Caco-2 (cell line): ENCODE results near the gene SYT8. TPM values are rescaled to one million over a fixed set of nuclear protein-coding genes. Genes with fewer than 3 reads are reported as not detected.

ENCODE experiments used
- BruUV-seq: library from RNA; stranded (reverse); fragments of 400-500 nt; replicated peaks from 2 replicates; lab custom pipeline; 2021; lab: Mats Ljungman, UMichigan
- CTCF ChIA-PET: fragments of 300-600 bp; sonication (Branson Sonifier 250); formaldehyde crosslinking; loops from one replicate; lab custom pipeline; 2022; ENCODE audit warnings: antibody characterized with exemption; lab: Charles Lee
- POLR2A ChIA-PET: fragments of 300-600 bp; sonication (Branson Sonifier 250); formaldehyde crosslinking; loops from one replicate; lab custom pipeline; 2022; ENCODE audit warnings: antibody characterized with exemption; lab: Charles Lee
- DNase-seq, 2 experiments: peaks; one replicate each; pipeline versions ENCODE4 v3.0.0 to v3.0.0-alpha.2; 2020 to 2022
- H3K27me3 ChIP-seq: replicated peaks from 2 replicates; pipeline ENCODE4 v1.6.0; 2011; ENCODE audit warnings: low read length; ENCODE audit not compliant: control insufficient read depth, insufficient read depth
- H3K36me3 ChIP-seq: 2 replicates; pipeline ENCODE4 v1.5.1; 2011; ENCODE audit warnings: low read length; ENCODE audit not compliant: control insufficient read depth, insufficient read depth
- H3K4me1 ChIP-seq: fragments of 250-450 bp; sonication (Bioruptor Pico); 2 replicates; pipeline ENCODE4 v1.5.1; 2020; ENCODE audit warnings: mild to moderate bottlenecking
- H3K4me3 ChIP-seq: 2 replicates; pipeline ENCODE4 v1.5.1; 2011; ENCODE audit warnings: low read depth, mild to moderate bottlenecking, control low read depth, low read length
- H3K9me3 ChIP-seq: fragments of 250-450 bp; sonication (Bioruptor Pico); 2 replicates; pipeline ENCODE4 v1.5.1; 2020; ENCODE audit warnings: mild to moderate bottlenecking, moderate library complexity
- H3K27ac Mint-ChIP-seq: one replicate; pipeline ENCODE4 v1.8.0; 2022; ENCODE audit warnings: mixed read lengths; ENCODE audit not compliant: unreplicated experiment
- H3K27me3 Mint-ChIP-seq: one replicate; pipeline ENCODE4 v1.8.0; 2022; ENCODE audit warnings: mixed read lengths; ENCODE audit not compliant: insufficient read depth, unreplicated experiment
- H3K36me3 Mint-ChIP-seq: one replicate; pipeline ENCODE4 v1.8.0; 2022; ENCODE audit warnings: mild to moderate bottlenecking, mixed read lengths; ENCODE audit not compliant: insufficient read depth, unreplicated experiment
- H3K4me1 Mint-ChIP-seq: one replicate; pipeline ENCODE4 v1.8.0; 2022; ENCODE audit warnings: low read depth, mixed read lengths; ENCODE audit not compliant: unreplicated experiment
- H3K4me3 Mint-ChIP-seq: one replicate; pipeline ENCODE4 v1.8.0; 2022; ENCODE audit warnings: mild to moderate bottlenecking, moderate library complexity, mixed read lengths; ENCODE audit not compliant: unreplicated experiment
- H3K9me3 Mint-ChIP-seq: one replicate; pipeline ENCODE4 v1.8.0; 2022; ENCODE audit warnings: mixed read lengths; ENCODE audit not compliant: unreplicated experiment
- intact Hi-C: fragments of 100-400 bp; cut with micrococcal nuclease; formaldehyde crosslinking; loops from one replicate; pipeline ENCODE4 v1.10.0; 2022; ENCODE audit not compliant: unreplicated experiment
- total RNA-seq: library from RNA; stranded (reverse); gene quantifications from 2 replicates; pipeline ENCODE4 v1.2.3, GENCODE V29; 2022
- TF ChIP-seq, protein P1 (sequence below), 2 experiments: fragments of 200-600 bp in 1 of 2; IDR thresholded peaks; 1 replicate in 1 of 2; 2 replicates in 1 of 2; pipeline versions ENCODE4 v1.5.1 to v1.8.0; 2011 to 2022; ENCODE audit warnings: antibody characterized with exemption in 1 of 2, control low read depth in 1 of 2, inconsistent platforms in 1 of 2, low read depth in 1 of 2, low read length in 1 of 2, mild to moderate bottlenecking in 1 of 2, moderate library complexity in 1 of 2; ENCODE audit not compliant: insufficient read depth in 1 of 2, severe bottlenecking in 1 of 2, unreplicated experiment in 1 of 2

The SYT8 gene
- total RNA-seq, 1 experiment from 2014 or later: 14.9 TPM

DNA sequence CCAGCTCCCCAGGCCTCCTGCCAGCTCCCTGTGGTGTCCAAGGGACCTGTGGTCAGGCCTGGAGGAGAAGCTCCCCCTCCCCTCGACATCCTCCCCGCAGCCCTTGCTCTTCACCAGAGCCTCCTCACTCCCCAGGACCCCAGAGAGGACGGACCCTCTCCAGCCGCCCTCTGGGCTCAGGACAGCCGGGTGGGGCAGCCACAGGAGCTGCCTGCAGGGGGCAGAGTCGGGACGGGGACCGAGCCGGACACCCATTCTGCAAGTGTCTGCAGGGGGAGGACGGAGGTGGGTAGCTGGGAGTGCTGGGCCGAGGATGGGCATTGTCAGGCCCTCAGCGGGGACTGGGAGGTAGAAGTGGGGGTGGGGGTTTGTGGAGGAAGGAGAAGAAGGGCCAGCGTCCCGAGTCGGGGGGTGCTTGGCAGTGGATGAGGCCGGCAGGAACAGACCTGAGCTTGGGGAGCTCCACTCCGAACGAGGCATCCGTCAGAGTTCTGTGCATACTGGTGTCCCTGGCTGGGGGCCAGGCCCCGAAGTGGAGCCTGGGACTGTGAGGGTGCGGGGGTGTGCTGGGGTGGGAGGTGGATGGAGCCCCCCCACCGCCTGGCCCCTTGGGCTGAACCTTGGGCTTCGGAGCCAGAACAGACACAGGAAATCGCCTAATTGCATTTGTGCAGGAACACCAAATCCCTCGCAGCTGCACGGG, 41.7 kb downstream of the SYT8 start:
- TF ChIP-seq, protein P1, sequence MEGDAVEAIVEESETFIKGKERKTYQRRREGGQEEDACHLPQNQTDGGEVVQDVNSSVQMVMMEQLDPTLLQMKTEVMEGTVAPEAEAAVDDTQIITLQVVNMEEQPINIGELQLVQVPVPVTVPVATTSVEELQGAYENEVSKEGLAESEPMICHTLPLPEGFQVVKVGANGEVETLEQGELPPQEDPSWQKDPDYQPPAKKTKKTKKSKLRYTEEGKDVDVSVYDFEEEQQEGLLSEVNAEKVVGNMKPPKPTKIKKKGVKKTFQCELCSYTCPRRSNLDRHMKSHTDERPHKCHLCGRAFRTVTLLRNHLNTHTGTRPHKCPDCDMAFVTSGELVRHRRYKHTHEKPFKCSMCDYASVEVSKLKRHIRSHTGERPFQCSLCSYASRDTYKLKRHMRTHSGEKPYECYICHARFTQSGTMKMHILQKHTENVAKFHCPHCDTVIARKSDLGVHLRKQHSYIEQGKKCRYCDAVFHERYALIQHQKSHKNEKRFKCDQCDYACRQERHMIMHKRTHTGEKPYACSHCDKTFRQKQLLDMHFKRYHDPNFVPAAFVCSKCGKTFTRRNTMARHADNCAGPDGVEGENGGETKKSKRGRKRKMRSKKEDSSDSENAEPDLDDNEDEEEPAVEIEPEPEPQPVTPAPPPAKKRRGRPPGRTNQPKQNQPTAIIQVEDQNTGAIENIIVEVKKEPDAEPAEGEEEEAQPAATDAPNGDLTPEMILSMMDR (IDR thresholded peaks at IDR 0.05; ENCODE audit: insufficient read depth in 1 of 2, low read depth in 1 of 2, low read length in 1 of 2, severe bottlenecking in 1 of 2, unreplicated experiment in 1 of 2): peak; percentile 61 to 63
- POLR2A ChIA-PET: no interaction called here
- intact Hi-C loops: no loop called here

DNA sequence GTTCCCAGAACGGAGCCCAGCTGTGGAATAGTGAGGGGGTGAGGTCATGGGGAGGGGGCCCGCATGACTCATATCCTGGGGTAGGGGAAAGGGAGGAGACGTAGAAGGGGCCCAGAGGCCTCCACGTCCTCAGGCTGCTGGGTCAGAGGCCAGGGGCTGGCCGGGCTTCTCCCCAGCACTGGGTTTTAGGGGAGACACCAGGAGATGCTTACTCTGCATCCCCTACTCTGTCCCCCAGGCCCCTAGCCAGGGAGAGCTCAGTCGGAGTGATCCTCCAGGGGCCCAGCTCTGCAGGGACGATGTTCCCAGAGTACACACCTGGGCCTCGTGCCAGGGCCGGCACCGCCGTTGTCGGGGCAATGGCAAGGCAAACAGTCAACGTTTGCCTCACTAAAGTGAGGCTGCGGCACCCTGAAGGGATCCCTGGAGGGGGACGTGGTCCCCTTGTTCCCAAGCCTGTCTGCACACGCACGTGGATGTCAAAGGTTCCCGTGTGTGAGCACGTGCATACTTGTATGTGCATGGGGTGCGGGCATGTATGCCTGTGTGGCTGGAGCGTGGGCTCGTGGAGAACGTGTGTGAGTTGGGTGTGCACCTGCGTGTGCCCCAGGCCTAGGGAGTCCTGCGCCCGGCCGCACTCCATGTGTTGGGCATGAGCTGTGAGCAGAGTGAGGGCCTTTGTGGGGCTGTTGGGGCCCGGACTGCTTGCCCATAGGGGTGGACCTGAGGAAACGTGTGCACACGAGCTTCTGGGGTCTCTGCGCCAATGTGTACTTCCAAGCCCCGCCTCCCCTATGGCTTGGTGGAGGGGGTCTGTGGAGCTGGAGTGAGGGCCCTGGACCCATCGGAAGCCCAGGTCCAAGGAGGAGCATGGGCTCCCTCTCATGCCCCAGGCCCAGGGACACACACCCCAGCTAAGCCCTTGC, 42.7 kb downstream of the SYT8 start:
- H3K9me3 Mint-ChIP-seq: no peaks in the 10 kb centered on the region
- POLR2A ChIA-PET: no interaction called here
- TF ChIP-seq, protein P1 (IDR thresholded peaks at IDR 0.05; ENCODE audit: insufficient read depth in 1 of 2, low read depth in 1 of 2, low read length in 1 of 2, severe bottlenecking in 1 of 2, unreplicated experiment in 1 of 2): no peak
- no peaks in the 10 kb centered on the region for H3K36me3 ChIP-seq
- intact Hi-C loops: no loop called here
- peak in 1 of 2 experiments; percentile 29 for DNase-seq
- H3K4me1 ChIP-seq: peaks cover 11% of the 10 kb centered on the region
- no peaks in the 10 kb centered on the region for H3K27me3 Mint-ChIP-seq
- H3K27ac Mint-ChIP-seq: peak overlapping the region; percentile 56
- H3K27me3 ChIP-seq: no peaks in the 10 kb centered on the region
- CTCF ChIA-PET: interaction anchor here (0.6 to 2.8 kb wide), 9 partner anchors 29 to 566 kb away, joined by 4 to 18 read pairs (median 7); partner anchors contain the start of gene SYT8
- no TSS peak for BruUV-seq
- H3K4me3 ChIP-seq: no peak overlapping the region
- no peak overlapping the region for H3K4me3 Mint-ChIP-seq
- no peaks in the 10 kb centered on the region for H3K9me3 ChIP-seq
- H3K4me1 Mint-ChIP-seq: no peaks in the 10 kb centered on the region
- H3K36me3 Mint-ChIP-seq: no peaks in the 10 kb centered on the region

More for the DNA sequence above, 41.7 kb downstream of the SYT8 start:
- DNase-seq: peak in 1 of 2 experiments; percentile 63
- Mint-ChIP-seq H3K36me3 (no peaks in the 10 kb centered on the region), H3K27ac (no peak overlapping the region), H3K27me3 (no peaks in the 10 kb centered on the region), H3K4me1 (no peaks in the 10 kb centered on the region), H3K4me3 (no peak overlapping the region), H3K9me3 (no peaks in the 10 kb centered on the region)
- BruUV-seq: no TSS peak
- Histone ChIP-seq H3K36me3 (no peaks in the 10 kb centered on the region), H3K27me3 (no peaks in the 10 kb centered on the region), H3K9me3 (no peaks in the 10 kb centered on the region), H3K4me3 (no peak overlapping the region), H3K4me1 (peaks cover 7% of the 10 kb centered on the region)
- CTCF ChIA-PET: interaction anchor here (0.6 to 2.8 kb wide), 9 partner anchors 28 to 275 kb away, joined by 4 to 18 read pairs (median 7); partner anchors contain the start of gene SYT8
